Endometrium (tissue), 2 donors: ENCODE data around the gene TMC5.
"Not testable (repeated sequence)": the region's sequence is repeated elsewhere in the genome, so short reads cannot be mapped to it uniquely, and the experiment has no call there.

ENCODE experiments used
- FAIRE-seq: peaks from 2 replicates; lab custom pipeline; 2012; peaks lifted over from hg19 to GRCh38; lab: Jason Lieb, UNC
- donor health status: control.
- donor health status: control.

TMC5 gene, protein sequence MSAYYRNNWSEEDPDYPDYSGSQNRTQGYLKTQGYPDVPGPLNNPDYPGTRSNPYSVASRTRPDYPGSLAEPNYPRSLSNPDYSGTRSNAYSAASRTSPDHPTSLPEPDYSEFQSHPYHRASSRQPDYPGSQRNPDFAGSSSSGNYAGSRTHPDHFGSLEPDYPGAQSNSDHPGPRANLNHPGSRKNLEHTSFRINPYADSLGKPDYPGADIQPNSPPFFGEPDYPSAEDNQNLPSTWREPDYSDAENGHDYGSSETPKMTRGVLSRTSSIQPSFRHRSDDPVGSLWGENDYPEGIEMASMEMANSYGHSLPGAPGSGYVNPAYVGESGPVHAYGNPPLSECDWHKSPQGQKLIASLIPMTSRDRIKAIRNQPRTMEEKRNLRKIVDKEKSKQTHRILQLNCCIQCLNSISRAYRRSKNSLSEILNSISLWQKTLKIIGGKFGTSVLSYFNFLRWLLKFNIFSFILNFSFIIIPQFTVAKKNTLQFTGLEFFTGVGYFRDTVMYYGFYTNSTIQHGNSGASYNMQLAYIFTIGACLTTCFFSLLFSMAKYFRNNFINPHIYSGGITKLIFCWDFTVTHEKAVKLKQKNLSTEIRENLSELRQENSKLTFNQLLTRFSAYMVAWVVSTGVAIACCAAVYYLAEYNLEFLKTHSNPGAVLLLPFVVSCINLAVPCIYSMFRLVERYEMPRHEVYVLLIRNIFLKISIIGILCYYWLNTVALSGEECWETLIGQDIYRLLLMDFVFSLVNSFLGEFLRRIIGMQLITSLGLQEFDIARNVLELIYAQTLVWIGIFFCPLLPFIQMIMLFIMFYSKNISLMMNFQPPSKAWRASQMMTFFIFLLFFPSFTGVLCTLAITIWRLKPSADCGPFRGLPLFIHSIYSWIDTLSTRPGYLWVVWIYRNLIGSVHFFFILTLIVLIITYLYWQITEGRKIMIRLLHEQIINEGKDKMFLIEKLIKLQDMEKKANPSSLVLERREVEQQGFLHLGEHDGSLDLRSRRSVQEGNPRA

GRCh38 chr16:19417640-19418039 lies at the start of gene TMC5:
Gene TMC5 (plus strand): TSS chr16:19417883. CDS start chr16:19440039, 22,156 bp downstream.
- no peak for FAIRE-seq

DNA sequence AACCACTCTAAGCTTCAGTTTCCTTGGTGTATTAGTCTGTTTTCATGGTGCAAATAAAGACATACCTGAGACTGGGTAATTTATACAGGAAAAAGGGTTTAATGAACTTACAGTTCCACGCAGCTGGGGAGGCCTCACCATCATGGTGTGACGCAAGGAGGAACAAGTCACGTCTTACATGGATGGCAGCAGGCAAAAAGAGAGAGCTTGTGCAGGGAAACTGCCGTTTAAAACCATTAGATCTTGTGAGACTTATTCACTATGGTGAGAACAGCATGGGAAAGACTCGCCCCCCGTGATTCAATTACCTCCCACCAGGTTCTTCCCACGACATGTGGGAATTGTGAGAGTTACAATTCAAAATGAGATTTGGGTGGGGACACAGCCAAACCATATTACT lies 45.1 kb upstream of the TMC5 start:
- not testable (repeated sequence) for FAIRE-seq

- no peak for FAIRE-seq
These were observed 43.3 kb upstream of the TMC5 start for GRCh38 chr16:19374402-19374801.

DNA sequence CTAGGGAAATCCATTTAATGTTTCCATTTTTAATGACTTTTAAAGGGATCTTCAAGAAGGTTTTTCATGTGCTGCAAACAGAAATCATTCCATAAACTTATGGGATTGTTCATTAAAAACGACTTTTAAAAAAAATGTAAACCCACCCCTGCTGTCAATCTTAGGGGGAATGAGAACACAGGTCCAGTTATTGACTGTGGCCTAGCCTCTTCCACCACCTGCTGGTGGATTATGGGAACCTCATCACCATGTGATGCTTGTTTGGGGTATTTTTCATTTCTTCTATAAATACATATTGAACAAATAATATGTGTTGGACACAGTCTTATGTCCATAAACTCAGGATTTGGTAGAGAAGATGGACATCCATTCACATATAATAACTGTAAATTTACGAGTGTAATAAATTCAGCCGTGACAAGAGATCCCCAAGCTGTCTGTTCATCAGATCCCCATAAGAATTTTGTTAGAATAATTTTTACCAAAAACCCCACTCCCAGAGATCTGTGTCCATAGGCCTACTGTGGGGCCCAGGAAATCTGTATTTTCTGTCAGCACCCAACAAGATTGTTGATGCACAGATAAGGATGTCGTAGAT lies 42.0 kb upstream of the TMC5 start:
- FAIRE-seq, result peak; percentile 50

GRCh38 chr16:19377864-19378263 lies 39.8 kb upstream of the TMC5 start:
- FAIRE-seq, result no peak

DNA sequence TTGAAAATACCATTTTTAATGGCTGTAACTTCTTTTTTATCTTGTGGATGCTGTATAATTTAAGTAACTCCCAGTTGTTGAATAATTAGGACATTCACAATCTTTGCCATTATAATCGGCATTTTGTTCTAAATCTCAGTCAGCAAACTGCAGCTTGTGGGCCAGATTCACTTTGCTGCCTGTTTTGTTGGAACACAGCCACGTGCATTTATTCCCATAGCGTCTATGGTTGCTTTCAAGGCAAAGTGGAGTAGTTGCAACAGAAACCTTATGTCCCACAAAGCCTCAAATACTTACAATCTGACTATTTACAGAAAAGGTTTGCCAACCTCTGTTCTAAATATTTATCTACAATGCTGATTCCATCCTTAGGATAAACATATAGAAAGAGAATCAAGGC lies 39.2 kb upstream of the TMC5 start:
- no peak for FAIRE-seq

DNA sequence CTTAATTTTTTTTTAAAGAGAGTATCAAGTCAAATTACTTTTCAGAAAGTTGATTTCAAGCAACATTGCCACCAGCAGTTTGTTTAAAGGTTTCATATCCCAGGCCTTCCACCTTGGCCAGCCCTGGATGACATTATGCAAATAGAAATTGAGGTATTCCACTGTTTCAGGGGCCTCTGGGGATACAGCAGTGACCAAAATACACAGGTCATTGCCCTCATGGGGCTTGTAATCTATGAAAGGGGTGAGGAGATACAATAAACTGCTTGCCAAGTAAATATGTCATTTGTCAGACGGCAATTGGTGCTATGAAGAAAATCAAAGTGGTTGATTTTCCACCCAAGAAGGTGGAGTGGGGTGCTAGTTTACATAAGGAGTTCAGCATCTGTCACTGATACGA lies 37.8 kb upstream of the TMC5 start:
- no peak for FAIRE-seq

DNA sequence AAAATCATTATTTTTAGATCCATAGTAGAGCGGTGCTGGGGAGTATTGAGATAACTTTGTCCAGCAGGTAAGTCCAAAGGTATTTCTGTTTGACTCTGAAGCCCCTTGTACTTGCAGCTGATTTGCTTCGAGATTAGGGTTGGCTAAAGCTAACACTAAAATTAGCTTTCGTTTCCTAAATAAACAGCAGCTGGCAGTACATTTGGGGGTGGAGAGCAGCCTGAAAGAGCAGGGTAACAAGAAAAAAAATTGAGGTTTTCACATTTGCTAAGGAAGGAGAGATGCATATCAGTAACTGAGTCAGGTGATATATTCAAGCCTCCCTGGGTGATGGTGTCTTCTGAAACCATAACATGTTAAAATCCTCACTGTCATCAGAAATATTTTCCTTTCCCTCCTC lies 37.4 kb upstream of the TMC5 start:
- FAIRE-seq, result no peak

- no peak for FAIRE-seq
These were observed 35.4 kb upstream of the TMC5 start for GRCh38 chr16:19382084-19382801.

DNA sequence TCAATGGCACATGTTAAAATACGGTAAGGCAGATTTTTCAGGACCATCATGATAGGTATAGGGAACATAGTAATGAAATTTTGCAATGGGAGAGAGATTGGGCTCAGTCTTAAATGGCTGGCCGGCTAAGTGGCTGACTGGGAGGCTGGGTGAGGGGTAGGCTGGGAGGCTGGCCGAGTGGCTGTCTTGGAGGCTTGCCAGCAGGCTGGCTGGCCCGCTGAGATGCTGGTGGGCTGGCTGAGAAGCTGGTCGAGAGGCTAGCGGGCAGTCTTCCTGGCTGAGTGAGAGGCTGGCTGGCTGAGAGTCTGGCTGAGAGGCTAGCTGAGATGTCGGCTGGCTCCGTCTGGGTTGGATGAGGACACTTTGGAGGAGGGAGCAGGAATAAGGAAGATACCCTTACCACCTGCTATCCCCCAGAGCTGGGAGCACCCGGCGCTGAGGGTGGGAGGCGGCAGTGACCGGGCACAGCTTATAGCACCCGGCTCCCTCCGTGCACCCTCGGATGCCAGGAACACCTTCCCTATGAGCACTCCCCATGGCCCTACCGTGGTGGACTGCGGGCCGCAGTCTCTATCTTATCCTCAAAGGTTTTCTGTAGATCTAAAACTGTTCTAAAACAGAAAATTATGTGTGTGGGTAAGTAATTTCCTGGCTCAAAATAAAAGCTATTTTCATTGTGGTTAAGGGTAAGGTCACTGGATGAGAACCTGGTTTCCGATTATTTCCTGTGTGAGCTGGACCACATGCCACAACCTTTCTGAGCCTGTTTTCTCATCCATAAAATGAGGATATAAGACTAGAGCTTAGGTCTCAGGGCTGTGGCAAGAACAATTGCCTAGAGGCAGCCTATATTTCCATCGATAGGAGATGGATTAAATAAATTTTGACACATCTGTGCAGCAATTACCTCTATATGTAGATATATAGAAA lies 34.5 kb upstream of the TMC5 start:
- FAIRE-seq, result no peak

GRCh38 chr16:19384656-19385055 lies 33.0 kb upstream of the TMC5 start:
- no peak for FAIRE-seq

DNA sequence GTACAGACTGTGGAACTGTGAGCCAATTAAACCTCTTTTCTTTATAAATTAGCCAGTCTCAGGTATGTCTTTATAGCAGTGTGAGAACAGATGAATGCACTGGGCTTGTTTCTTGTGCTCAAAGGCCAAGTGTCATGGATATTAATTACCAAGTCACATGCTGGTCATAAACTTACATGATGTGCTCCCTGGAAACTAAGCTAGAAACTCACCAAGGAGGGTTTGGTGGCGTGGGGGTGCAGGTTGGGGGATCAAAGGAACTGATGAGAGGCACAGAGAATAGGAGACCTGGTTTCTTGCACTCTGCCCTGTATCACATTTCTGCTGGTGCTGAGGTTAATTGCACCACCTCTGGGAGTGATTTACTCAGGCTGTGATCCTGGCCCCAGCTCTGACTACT lies 31.2 kb upstream of the TMC5 start:
- no peak for FAIRE-seq

DNA sequence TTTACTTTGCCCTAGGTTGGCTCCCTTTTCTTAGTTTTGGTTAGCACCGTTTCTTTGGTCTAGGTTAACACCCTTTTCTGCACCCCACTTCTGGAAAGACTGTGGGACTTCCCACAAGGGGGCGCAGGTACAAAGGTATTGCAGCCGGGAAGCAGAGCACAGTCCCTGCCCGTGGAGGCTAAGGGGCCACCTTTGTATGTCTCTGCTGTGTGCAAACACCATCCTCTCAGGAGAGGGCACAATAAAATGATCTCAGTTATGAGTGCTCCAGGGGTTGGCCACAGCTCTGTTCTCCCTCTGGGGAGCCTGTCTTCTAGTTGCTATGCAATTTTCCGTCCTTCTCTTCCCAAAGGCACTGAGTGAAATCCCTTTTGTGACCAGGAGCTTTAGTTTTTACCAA lies 28.4 kb upstream of the TMC5 start:
- FAIRE-seq, result no peak

DNA sequence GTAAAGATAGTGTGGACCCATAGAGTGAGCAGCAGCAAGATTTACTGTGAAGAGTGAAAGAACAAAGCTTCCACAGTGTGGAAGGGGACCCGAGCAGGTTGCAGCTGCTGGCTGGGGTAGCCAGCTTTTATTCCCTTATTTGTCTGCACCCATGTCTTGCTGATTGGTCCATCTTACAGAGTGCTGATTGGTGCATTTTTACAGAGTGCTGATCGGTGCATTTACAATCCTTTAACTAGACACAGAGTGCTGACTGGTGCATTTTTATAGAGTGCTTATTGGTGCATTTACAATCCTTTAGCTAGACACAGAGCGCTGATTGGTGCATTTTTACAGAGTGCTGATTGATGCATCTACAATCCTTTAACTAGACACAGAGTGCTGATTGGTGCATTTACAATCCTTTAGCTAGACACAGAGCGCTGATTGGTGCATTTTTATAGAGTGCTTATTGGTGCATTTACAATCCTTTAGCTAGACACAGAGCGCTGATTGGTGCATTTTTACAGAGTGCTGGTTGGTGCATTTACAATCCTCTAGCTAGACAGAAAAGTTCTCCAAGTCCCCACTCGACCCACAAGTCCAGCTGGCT lies 26.4 kb upstream of the TMC5 start:
- not testable (repeated sequence) for FAIRE-seq

GRCh38 chr16:19392352-19392751 lies 25.3 kb upstream of the TMC5 start:
- no peak for FAIRE-seq

DNA sequence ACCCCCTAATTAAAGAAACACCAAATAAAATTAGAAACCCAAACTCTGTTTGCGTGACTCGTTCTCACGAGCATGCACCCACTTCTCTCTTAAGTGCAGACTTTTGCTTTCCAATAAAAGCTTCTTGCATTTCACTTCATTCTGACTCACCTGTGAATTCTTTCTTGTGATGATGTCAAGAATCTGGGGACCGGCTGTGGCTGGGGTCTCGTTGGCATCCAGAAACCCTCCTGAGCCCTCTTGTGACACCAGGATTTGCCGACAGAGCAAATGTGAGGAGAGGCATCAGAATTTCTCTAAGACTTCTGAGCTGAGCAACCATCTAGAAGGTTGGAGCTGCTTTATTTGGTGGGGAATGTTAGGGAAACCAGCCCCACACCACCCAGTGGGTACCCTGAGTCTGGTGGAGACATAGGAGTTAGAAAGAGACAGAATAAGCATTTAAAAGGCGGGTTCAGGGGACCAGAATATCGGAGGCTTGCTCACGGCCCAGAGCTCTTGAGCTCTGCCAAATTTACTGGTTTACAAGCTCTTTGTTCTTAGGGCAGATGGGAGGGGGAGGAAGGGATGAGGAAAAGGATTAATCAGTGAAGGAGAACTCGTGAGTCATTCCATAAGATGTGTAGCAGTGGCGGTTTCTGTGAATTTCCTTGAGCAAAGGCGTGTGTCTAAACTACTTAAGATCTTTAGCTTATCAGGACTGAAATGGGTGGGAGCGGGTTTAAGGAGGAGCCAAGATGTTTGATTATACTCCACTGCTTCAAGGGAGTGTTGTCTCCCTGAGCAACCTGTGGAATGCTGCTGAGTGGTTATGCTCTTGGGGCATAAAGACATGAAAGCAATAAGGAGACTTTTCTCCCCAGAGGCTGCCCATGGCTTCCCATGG lies 24.2 kb upstream of the TMC5 start:
- FAIRE-seq, result no peak

- not testable (repeated sequence) for FAIRE-seq
These were observed 21.9 kb upstream of the TMC5 start for GRCh38 chr16:19395646-19396267.

DNA sequence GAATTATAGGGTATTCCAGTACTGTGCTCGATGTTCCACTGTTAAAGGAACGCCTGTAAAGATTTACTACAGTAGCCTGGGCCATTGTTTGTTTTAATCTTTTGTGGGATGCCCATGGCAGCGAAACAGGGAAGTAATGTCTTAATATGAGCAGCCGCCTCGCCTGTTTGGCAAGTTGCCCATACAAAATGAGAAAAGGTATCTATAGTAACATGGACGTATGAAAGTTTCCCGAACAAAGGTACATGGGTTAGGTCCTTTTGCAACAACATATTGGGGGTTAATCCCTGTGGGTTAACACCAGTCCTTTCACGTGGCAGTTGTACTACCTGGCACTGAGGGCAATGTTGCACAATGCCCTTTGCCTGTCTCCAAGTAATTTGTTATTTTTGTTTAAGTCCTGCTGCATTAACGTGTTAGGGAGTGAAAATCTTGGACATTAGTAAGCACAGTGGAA lies 21.1 kb upstream of the TMC5 start:
- no peak for FAIRE-seq

- FAIRE-seq, result not testable (repeated sequence)
These were observed 20.3 kb upstream of the TMC5 start for GRCh38 chr16:19397373-19397772.
